ENCODE measurements around the gene DPF1. TPM values are rescaled to one million over a fixed set of nuclear protein-coding genes. Genes with fewer than 3 reads are reported as not detected.

The DPF1 gene
- total and polyA plus RNA-seq, 10 of the 15 experiments (the other 5 are each of a cell fraction or from before 2014, with no cell fraction given), result 0.11 to 4.3 (median 2.4) TPM

DNA sequence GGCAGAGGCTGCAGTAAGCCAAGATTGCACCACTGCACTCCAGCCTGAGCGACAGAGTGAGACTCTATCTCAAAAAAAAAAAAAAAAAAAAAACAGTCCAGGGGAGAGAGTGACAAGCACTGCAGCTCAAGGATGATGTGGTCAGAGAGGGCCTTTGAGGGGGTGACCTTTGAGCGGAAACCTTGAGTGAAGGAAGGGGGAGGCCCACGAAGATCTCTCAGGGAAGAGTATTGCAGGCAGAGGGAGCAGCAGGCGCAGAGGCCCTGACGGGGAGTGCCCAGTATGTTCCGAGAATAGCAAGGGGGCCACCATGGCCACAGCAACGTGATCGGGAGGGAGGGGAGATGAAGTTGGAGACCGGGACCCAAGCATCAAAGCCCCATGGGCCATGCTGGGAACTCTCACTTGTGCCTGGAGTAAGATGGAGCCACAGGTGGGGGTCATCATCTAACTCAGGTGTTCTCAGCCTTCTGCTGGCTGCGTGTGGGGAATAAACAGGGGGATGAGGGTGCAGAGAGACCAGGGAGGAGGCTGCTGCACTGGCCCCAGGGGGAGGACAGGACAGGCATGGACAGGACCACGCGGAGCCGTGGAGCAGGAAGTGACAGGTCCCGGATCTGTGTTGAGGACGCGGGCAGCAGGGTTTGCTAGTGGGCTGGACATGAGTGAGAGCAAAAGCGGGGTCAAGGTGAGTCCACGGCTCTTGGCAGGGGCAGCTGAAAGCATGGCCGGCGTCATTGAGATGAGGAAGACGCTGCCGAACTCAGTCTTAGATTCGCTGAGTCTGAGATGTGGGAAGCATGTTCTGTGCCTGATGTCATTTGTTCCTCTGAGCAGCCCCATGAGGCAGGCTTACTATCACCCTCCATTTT lies 60.4 kb downstream of the DPF1 start:
- Histone ChIP-seq H4K20me1 (ENCODE audit: control insufficient read depth, insufficient read depth) (no peaks in the 10 kb centered on the region), H3K4me2 (ENCODE audit: control insufficient read depth, insufficient read depth) (no peak overlapping the region), H3K79me2 (ENCODE audit: control insufficient read depth, insufficient read depth, low read length) (no peaks in the 10 kb centered on the region), H3K9ac (ENCODE audit: control insufficient read depth, insufficient read depth, low read length) (no peak overlapping the region), H3K4me1 (ENCODE audit: control insufficient read depth, insufficient read depth, low read length) (no peaks in the 10 kb centered on the region), H3K27ac (ENCODE audit: control insufficient read depth, insufficient read depth) (no peak overlapping the region), H3K27me3 (replicated peaks in 1 of 2; ENCODE audit: control insufficient read depth in 2 of 2, insufficient read depth in 2 of 2, low read length in 1 of 2) (no peaks in the 10 kb centered on the region), H3K9me3 (replicated peaks; ENCODE audit: control insufficient read depth, insufficient read depth, low read length) (no peaks in the 10 kb centered on the region; the same call in 2 of the 3 replicates), H3K36me3 (ENCODE audit: control insufficient read depth in 2 of 2, insufficient read depth in 2 of 2, low read length in 1 of 2) (peaks cover 32 to 33% of the 10 kb centered on the region in 2 experiments), H3K4me3 (no peak overlapping the region), H2AFZ (ENCODE audit: control insufficient read depth, low read depth, low read length) (no peak overlapping the region)
- no peak for TF ChIP-seq POLR2AphosphoS2 (IDR thresholded peaks at IDR 0.05; ENCODE audit: low read depth, low read length)
- TF ChIP-seq RFX5 (IDR thresholded peaks at IDR 0.05; ENCODE audit: low read depth, low read length), result no peak
- no peak for TF ChIP-seq NFYB (IDR thresholded peaks at IDR 0.05; ENCODE audit: insufficient read depth, low read depth, low read length)
- no peak for TF ChIP-seq HCFC1 (IDR thresholded peaks at IDR 0.05; ENCODE audit: low read length)
- TF ChIP-seq POLR2AphosphoS5 (IDR thresholded peaks at IDR 0.05; ENCODE audit: low read length), result no peak
- TF ChIP-seq YBX1 (IDR thresholded peaks at IDR 0.05), result no peak
- no peak for TF ChIP-seq BACH1 (IDR thresholded peaks at IDR 0.05; ENCODE audit: borderline replicate concordance)
- TF ChIP-seq STAT1 (conservative IDR thresholded peaks at IDR 0.05), result no peak
- TF ChIP-seq MXI1 (IDR thresholded peaks at IDR 0.05; ENCODE audit: low read depth, low read length), result no peak
- no peak for TF ChIP-seq NRF1 (conservative IDR thresholded peaks at IDR 0.05; ENCODE audit: low read depth, low read length)
- TF ChIP-seq PML (IDR thresholded peaks at IDR 0.05; ENCODE audit: low read length), result no peak
- no peak for TF ChIP-seq TAF1 (IDR thresholded peaks at IDR 0.05; ENCODE audit: borderline replicate concordance, low read depth, low read length)
- no peak for TF ChIP-seq TARDBP (IDR thresholded peaks at IDR 0.05; ENCODE audit: borderline replicate concordance)
- TF ChIP-seq ZZZ3 (IDR thresholded peaks at IDR 0.05; ENCODE audit: control insufficient read depth, insufficient read length, low read depth), result no peak
- TF ChIP-seq EP300 (IDR thresholded peaks at IDR 0.05; ENCODE audit: borderline replicate concordance in 1 of 2, control insufficient read depth in 1 of 2, low read depth in 2 of 2, low read length in 2 of 2), result no peak
- POLR2A ChIA-PET, result no interaction called here
- no peak for DNase-seq (ENCODE audit: low read depth, low spot score)
- SMC1A ChIA-PET (ENCODE audit: uncharacterized antibody, unreplicated experiment), result no interaction called here
- no TSS peak for BruUV-seq (replicated peaks)
- CTCF ChIA-PET, result interaction anchor here (1.4 kb wide), 1 partner anchor 261 kb away, joined by 3 read pairs; no protein-coding TSS in a partner anchor
- RAD21 ChIA-PET (ENCODE audit: unreplicated experiment), result no interaction called here
- no peak for FAIRE-seq
- in situ Hi-C loops (cut with MboI), result no loop called here
- ATAC-seq, result no peak
- intact Hi-C loops (cut with micrococcal nuclease; ENCODE audit: unreplicated experiment), result no loop called here
- WGBS (ENCODE audit: insufficient coverage, insufficient replicate concordance, low lambda C conversion rate, missing lambda C conversion rate), result 94% methylated on average over 22 of the region's 23 CpGs
